NT2/D1 (cell line): ENCODE results near the gene DHX38.
"Not testable (repeated sequence)": the region's sequence is repeated elsewhere in the genome, so short reads cannot be mapped to it uniquely, and the experiment has no call there.

Source experiments
- DNase-seq: peaks from one replicate; pipeline ENCODE4 v3.0.0-alpha.2; 2011; ENCODE audit warnings: low read depth, low spot score
- H3K27me3 ChIP-seq: 2 replicates; pipeline ENCODE4 v1.6.0; 2011; ENCODE audit warnings: mild to moderate bottlenecking; ENCODE audit not compliant: insufficient read length, insufficient read depth
- H3K36me3 ChIP-seq: 2 replicates; pipeline ENCODE4 v1.6.1; 2011; ENCODE audit warnings: mild to moderate bottlenecking, low read length, mixed read lengths; ENCODE audit not compliant: insufficient read depth, insufficient read length
- H3K4me1 ChIP-seq: 2 replicates; pipeline ENCODE4 v1.5.1; 2011; ENCODE audit not compliant: insufficient read depth, insufficient read length
- H3K4me3 ChIP-seq: 2 replicates; pipeline ENCODE4 v1.5.1; 2011; ENCODE audit warnings: low read depth; ENCODE audit not compliant: insufficient read length
- H3K9ac ChIP-seq: 2 replicates; pipeline ENCODE4 v1.6.0; 2011; ENCODE audit warnings: low read depth; ENCODE audit not compliant: insufficient read length
- H3K9me3 ChIP-seq: 2 replicates; pipeline ENCODE4 v1.5.1; 2011; ENCODE audit warnings: mild to moderate bottlenecking, low read length; ENCODE audit not compliant: insufficient read depth
- SUZ12 ChIP-seq: IDR thresholded peaks from 2 replicates; pipeline ENCODE4 v1.6.1; 2011; ENCODE audit not compliant: insufficient read length, insufficient read depth; ENCODE audit errors: extremely low read depth
- YY1 ChIP-seq: IDR thresholded peaks from 2 replicates; pipeline ENCODE4 v1.6.1; 2011; ENCODE audit not compliant: insufficient read length, insufficient read depth
- ZNF274 ChIP-seq: IDR thresholded peaks from 2 replicates; pipeline ENCODE4 v1.6.1; 2011; ENCODE audit warnings: mild to moderate bottlenecking, low read depth, low read length

The DHX38 gene

DNA sequence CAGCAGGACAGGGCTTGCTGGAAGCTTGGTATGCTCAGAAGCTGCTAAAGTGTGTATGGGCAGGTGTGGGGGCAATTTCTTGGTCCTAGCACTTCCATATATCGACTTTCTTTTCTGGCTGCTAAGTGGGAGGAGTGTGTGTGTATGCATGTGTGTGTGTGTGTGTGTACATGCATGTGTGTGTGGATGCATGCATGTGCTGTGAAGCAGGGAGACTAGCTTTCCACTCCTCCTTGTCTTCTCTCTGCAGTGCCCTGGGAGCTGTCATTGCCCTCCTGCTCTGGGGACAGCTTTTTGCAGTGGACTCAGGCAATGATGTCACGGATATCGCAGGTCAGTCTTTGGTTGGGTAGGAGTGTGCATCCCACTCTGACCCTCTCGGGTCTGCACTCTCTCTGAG, 37.7 kb upstream of the DHX38 start:
- H3K4me1 ChIP-seq, result peaks cover 2% of the 10 kb centered on the region
- no peaks in the 10 kb centered on the region for H3K36me3 ChIP-seq
- TF ChIP-seq YY1, result no peak
- no peak for TF ChIP-seq SUZ12
- TF ChIP-seq ZNF274, result no peak
- no peaks in the 10 kb centered on the region for H3K9me3 ChIP-seq
- no peaks in the 10 kb centered on the region for H3K27me3 ChIP-seq
- H3K4me3 ChIP-seq, result no peak overlapping the region
- H3K9ac ChIP-seq, result no peak overlapping the region
- DNase-seq, result no peak

DNA sequence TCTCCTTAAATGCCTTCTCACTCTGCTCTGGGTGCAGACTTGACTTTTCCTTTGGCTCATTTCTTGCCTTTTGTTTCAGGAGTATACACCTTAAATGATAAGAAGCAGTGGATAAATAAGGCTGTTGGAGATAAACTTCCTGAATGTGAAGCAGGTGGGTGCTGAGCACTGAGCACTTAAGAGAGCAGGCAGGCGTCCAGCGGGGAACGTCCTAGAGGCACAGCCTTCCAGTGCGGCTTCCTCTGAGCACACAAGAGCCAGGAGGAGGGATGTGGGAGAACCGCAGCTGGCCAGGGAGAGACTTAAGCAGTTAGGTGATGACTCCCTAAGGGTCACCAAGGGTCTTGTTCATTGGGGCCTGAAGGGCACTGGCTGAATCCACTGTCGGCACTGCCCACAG, 36.3 kb upstream of the DHX38 start:
- not testable (repeated sequence) for H3K9me3 ChIP-seq, H3K9ac ChIP-seq, H3K4me1 ChIP-seq, H3K36me3 ChIP-seq, H3K4me3 ChIP-seq, DNase-seq, H3K27me3 ChIP-seq

DNA sequence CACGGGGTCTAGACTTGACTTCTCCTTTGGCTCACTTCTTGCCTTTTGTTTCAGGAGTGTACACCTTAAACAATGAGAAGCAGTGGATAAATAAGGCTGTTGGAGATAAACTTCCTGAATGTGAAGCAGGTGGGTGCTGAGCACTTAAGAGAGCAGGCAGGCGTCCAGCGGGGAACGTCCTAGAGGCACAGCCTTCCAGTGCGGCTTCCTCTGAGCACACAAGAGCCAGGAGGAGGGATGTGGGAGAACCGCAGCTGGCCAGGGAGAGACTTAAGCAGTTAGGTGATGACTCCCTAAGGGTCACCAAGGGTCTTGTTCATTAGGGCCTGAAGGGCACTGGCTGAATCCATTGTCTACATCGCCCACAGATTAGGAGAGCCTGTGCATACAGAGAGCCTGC, 34.6 kb upstream of the DHX38 start:
- H3K4me1 ChIP-seq, H3K9me3 ChIP-seq, H3K36me3 ChIP-seq, H3K4me3 ChIP-seq, DNase-seq, H3K27me3 ChIP-seq, H3K9ac ChIP-seq: not testable (repeated sequence)

DNA sequence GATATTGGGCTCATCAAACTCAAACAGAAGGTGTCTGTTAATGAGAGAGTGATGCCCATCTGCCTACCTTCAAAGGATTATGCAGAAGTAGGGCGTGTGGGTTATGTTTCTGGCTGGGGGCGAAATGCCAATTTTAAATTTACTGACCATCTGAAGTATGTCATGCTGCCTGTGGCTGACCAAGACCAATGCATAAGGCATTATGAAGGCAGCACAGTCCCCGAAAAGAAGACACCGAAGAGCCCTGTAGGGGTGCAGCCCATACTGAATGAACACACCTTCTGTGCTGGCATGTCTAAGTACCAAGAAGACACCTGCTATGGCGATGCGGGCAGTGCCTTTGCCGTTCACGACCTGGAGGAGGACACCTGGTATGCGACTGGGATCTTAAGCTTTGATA, 33.2 kb upstream of the DHX38 start:
- no peak overlapping the region for H3K9ac ChIP-seq
- no peaks in the 10 kb centered on the region for H3K27me3 ChIP-seq
- TF ChIP-seq YY1 (no peak), ZNF274 (no peak), SUZ12 (no peak)
- H3K4me3 ChIP-seq, result no peak overlapping the region
- no peak for DNase-seq
- no peaks in the 10 kb centered on the region for H3K36me3 ChIP-seq
- peaks cover 2% of the 10 kb centered on the region for H3K4me1 ChIP-seq
- peaks cover 8% of the 10 kb centered on the region; the same call in 1 of the 2 replicates for H3K9me3 ChIP-seq

DNA sequence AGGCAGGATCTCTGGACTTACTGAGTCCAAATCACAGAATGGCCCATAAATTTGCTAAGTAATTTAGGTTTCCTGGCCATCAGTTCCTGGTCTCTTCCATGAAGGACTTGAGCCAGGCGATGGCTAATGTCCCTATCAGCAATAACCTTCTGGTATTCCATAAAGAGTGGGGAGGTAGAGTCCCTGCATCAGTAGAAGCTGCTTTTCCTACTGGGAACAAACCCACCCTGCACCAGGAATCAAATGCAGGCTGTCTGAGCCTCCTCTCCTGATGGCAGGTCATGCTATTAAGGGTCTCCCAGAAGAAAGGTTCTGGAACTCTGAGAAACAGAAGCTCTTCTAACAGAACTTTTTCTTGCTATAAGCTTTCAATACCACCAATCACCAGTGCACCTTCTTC, 32.1 kb upstream of the DHX38 start:
- H3K9me3 ChIP-seq, result peaks cover 8% of the 10 kb centered on the region; the same call in 1 of the 2 replicates
- no peak overlapping the region for H3K4me3 ChIP-seq
- H3K36me3 ChIP-seq, result no peaks in the 10 kb centered on the region
- no peak for DNase-seq
- TF ChIP-seq YY1 (no peak), ZNF274 (no peak)
- H3K9ac ChIP-seq, result no peak overlapping the region
- peaks cover 2% of the 10 kb centered on the region for H3K4me1 ChIP-seq
- H3K27me3 ChIP-seq, result no peaks in the 10 kb centered on the region

DNA sequence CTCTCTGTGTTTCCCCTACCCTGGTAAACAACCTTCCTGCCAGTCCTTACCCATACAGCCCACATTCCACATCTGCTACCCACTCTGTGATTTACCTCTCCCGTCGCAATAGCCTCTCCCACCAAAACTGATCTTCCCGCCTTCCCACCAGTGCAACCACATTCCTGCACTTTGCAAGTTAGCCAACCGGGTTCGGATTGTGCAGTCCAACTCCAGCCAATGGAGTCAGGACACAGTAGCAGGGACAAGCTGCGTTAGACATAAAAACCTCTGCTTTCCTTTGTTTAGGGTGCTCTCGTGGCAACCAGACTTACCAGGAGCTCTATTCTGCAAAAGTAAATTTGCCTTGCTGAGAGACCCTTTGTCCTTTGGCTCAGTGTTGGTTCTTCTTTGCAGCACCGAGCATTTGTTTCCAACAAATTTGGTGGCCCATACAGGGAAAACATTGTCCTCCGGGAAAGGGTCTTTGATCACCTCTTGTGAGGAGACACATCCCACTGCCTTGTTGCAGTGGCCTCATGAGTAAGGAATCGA, 29.2 kb upstream of the DHX38 start:
- Histone ChIP-seq H3K27me3 (no peaks in the 10 kb centered on the region), H3K36me3 (no peaks in the 10 kb centered on the region), H3K4me1 (no peaks in the 10 kb centered on the region), H3K9me3 (peaks cover 8% of the 10 kb centered on the region; the same call in 1 of the 2 replicates), H3K9ac (no peak overlapping the region), H3K4me3 (no peak overlapping the region)
- TF ChIP-seq ZNF274 (no peak), YY1 (no peak), SUZ12 (no peak)
- DNase-seq, result no peak

DNA sequence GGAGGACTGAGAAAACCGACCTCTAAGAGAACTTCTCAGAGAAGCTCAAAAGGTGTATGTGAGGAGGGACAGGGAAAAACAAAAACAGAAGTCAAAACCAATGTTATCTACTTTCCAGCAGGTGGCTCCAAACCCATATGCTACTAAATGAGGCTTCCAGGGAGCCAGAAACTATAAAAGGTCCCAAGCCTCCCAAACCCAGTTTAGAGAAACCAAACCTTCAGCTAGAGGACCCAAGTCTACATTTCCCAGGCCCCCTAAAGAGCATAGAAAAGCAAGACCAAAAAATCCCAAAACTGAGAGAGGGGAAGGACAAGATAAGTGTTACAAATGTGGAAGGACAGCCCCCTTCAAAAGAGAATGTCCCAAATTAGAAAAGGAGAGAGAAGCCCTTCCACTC, 26.9 kb upstream of the DHX38 start:
- Histone ChIP-seq H3K4me1 (no peaks in the 10 kb centered on the region), H3K36me3 (no peaks in the 10 kb centered on the region), H3K4me3 (no peak overlapping the region), H3K27me3 (no peaks in the 10 kb centered on the region), H3K9me3 (peaks cover 8% of the 10 kb centered on the region; the same call in 1 of the 2 replicates), H3K9ac (no peak overlapping the region)
- DNase-seq, result peak; percentile 27
- TF ChIP-seq SUZ12 (no peak), ZNF274 (no peak), YY1 (no peak)

DNA sequence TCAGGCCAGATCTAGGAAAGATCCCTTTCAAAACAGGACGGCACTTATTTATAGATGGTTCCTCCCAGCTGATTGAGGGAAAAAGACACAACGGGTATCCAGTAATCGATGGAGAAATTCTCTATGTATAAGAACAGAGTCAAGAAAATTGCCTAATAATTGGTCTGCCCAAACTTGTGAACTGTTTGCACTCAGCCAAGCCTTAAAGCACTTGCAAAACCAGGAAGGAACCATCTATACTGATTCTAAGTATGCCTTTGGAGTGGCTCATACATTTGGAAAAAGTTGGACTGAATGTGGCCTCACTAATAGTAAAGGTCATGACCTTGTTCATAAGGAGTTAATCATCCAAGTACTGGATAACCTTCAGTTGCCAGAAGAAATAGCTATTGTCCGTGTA, 24.7 kb upstream of the DHX38 start:
- TF ChIP-seq ZNF274 (no peak), SUZ12 (no peak), YY1 (no peak)
- Histone ChIP-seq H3K4me1 (no peaks in the 10 kb centered on the region), H3K9me3 (peaks cover 23% of the 10 kb centered on the region; the same call in 1 of the 2 replicates), H3K27me3 (no peaks in the 10 kb centered on the region), H3K36me3 (no peaks in the 10 kb centered on the region), H3K9ac (no peak overlapping the region), H3K4me3 (no peak overlapping the region)
- DNase-seq, result no peak
